Fibroblast of villous mesenchyme (primary cell): ENCODE data around the gene PNPLA7. TPM values are rescaled to one million over a fixed set of nuclear protein-coding genes. Genes with fewer than 3 reads are reported as not detected.

Experiments used
- DNase-seq: peaks from one replicate; pipeline ENCODE4 v3.0.0-alpha.2; 2010; ENCODE audit warnings: low read depth
- H3K4me3 ChIP-seq: 2 replicates; pipeline ENCODE4 v1.5.1; 2011; ENCODE audit warnings: low read depth, mild to moderate bottlenecking, low read length
- CTCF ChIP-seq: IDR thresholded peaks from 2 replicates; pipeline ENCODE4 v1.5.1; 2012; ENCODE audit warnings: low read depth, mild to moderate bottlenecking, low read length; ENCODE audit not compliant: insufficient read depth
- total RNA-seq: library from RNA; depleted of rRNA; stranded (reverse); fragments of >200 nt; gene quantifications from 2 replicates; pipeline ENCODE4 v1.2.3, GENCODE V29; 2012

The PNPLA7 gene
- total RNA-seq, 1 donor: 1.3 TPM

DNA sequence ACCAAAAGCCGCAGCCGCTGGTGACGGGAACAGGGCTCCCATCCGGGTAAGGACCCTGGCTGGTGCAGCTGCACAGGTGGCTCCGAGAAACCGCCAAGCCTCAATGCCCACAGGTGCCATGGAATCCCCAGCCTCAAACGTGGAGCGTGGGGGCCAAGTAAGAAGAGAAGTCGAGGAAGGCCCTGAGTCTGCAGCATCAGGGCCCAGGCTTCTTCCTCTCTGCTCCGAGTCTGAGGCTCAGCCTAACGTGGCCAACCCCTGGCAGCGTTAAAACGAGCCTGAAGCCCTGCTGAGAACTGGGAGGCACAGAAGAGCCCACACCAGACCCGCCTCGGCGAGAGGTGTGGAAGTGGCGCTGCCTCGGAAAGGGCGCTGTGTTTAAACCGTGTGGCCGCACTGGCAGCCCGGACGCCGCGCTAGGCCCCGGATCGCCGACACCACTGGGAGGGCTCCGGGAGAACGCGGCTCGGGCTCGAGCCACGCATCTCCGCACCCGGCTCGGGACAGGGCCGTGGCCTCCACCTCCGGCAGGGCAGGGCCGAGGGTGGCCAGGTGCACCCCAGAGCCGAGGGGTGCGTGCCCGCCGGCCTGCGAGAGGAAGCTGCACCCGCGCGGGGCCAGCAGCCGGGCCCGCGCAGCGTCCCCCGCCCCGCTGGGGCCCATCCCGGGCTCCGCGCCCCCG, 39.4 kb upstream of the PNPLA7 start:
- DNase-seq: peak; percentile 22
- peak overlapping the region; percentile 70 for H3K4me3 ChIP-seq
- TF ChIP-seq CTCF: no peak

DNA sequence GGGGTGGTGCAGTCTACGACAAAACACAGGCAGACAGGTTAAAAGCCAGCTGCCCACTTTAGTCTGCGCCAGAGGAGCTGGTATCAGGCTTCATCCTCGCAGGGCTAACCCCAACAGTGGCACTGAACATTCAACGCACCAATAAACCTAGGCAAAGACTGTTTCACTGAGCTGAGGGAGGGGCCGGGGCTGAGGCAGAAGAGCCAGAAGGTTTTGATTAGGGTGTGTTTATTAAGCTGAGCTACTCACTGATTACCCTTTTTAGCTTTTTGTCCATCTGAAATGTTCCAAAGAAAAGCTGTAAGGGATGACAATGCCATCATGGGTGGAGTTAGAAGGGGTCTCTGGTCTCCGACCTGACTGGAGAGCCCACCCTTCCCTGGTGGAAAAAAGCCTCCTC, 38.7 kb upstream of the PNPLA7 start:
- DNase-seq: no peak
- TF ChIP-seq CTCF: no peak
- H3K4me3 ChIP-seq: peak overlapping the region; percentile 70

DNA sequence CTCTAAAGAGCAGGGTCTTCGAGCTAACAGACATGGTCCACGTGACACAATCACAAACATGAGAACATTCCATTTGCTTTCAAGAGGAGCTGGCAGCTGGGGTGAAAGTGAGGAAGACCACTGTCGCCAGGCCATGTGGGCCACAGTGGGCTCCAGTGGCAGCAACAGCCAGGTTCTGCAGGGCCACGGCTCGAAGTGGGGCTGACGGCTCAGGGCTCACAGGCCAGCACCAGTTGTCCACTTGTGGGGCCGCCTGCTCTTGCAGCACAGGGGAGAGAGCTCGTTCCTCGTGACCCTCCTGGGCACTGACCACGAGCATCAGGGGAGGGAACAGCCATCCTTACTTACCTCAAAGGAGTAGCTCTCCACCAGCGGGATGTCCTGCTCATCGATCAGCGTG, 38.1 kb upstream of the PNPLA7 start:
- H3K4me3 ChIP-seq: no peak overlapping the region
- no peak for TF ChIP-seq CTCF
- no peak for DNase-seq

DNA sequence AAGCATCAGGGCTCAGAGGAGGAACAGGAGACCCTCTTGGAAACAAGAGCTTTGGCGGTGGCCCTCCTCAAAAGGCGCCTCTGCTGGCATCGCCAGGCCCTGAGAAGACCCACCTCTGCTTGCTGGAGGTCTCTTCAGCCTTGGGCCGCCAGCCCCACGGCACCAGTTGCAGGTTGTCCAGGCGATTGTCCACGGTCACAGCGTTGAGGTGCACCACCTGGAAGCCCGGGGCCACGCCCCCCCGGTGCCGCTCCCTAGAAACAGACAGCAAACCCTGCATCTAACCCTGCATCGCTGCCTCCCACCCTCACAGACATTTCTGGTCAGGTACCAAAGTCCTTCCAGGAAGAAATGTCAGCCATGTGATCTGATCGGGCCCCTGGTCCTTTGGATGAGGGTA, 36.7 kb upstream of the PNPLA7 start:
- no peak for TF ChIP-seq CTCF
- H3K4me3 ChIP-seq: no peak overlapping the region
- no peak for DNase-seq

- no peak overlapping the region for H3K4me3 ChIP-seq
- TF ChIP-seq CTCF: no peak
- no peak for DNase-seq
Measured at GRCh38 chr9:137583957-137584356, 33.8 kb upstream of the PNPLA7 start.

DNA sequence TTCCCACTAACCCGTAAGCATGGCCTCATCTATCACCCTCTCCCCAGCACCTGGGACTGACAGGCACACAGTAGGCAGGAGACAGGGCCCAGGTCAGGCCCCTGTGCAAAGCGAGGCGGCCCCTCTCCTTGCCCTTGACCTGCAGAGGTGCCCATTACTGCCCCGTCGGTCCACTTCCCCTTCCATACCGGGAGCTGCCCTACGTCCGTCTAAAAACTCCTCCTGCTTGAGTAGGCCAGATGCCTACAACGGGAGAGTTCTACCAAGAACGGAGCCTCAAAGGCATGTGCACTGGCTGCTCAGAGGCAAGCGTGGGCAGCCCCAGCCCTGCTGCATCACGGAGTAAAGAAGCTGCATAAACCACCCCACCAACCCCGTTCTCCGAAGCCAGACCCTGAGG, 33.1 kb upstream of the PNPLA7 start:
- TF ChIP-seq CTCF: no peak
- H3K4me3 ChIP-seq: no peak overlapping the region
- DNase-seq: no peak

GRCh38 chr9:137582286-137582860, 32.2 kb upstream of the PNPLA7 start:
- DNase-seq: no peak
- H3K4me3 ChIP-seq: no peak overlapping the region

More at GRCh38 chr9:137582286-137582860, 32.2 kb upstream of the PNPLA7 start:
- TF ChIP-seq CTCF: peak; percentile 43
